AG09319 (cell line): ENCODE results near the gene ASIC2.

Experiments
- DNase-seq: peaks from one replicate; pipeline ENCODE4 v3.0.0-alpha.2; 2010; ENCODE audit warnings: low read depth; ENCODE audit errors: extremely low read depth
- CTCF ChIP-seq: IDR thresholded peaks from 2 replicates; pipeline ENCODE4 v1.5.1; 2011; ENCODE audit warnings: low read depth, mild to moderate bottlenecking, inconsistent platforms, low read length, moderate library complexity

Gene ASIC2

GRCh38 chr17:33118391-33119075 is 174.6 kb downstream of the ASIC2 start:
- no peak for TF ChIP-seq CTCF
- DNase-seq: no peak

- DNase-seq: no peak
- TF ChIP-seq CTCF: no peak
Measured at GRCh38 chr17:33116021-33116551, 177.0 kb downstream of the ASIC2 start.

DNA sequence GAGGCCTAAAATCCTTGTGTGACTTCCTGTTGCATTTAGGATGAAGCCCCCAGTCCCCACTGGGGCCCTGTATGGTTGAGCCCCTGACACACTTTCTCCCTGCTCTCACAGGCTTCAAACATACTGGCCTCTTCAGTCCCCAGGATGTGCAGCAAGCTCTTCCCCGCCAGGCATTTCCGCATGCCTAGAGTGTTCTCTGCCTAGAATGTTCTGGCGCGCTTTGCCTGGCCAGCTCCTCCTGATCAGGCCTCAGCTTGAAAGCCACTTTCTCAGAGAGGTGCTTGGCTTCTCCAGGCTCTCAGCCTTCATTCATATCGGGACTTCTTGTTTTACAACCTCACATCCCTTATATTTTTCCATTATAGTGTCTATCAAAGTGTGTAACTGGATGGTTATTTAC is 177.7 kb downstream of the ASIC2 start:
- DNase-seq: no peak
- no peak for TF ChIP-seq CTCF

DNA sequence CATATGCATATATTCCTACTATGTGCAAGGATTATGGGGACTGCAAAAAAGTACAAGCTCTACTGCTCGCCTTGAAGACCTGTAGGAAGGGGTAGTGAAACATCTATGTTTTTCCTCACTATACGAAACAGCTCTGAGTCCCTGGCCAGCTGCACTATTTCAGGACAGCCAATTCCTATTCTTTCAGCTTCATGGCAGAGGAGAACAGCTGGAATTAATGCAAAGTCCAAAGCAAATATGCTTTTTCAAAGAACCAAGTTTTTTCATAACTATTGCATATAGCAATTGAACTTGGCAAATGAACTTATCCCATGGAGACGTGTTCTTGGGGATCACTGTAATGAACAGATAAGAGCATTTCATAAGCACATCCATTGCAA is 179.1 kb downstream of the ASIC2 start:
- no peak for TF ChIP-seq CTCF
- DNase-seq: no peak

DNA sequence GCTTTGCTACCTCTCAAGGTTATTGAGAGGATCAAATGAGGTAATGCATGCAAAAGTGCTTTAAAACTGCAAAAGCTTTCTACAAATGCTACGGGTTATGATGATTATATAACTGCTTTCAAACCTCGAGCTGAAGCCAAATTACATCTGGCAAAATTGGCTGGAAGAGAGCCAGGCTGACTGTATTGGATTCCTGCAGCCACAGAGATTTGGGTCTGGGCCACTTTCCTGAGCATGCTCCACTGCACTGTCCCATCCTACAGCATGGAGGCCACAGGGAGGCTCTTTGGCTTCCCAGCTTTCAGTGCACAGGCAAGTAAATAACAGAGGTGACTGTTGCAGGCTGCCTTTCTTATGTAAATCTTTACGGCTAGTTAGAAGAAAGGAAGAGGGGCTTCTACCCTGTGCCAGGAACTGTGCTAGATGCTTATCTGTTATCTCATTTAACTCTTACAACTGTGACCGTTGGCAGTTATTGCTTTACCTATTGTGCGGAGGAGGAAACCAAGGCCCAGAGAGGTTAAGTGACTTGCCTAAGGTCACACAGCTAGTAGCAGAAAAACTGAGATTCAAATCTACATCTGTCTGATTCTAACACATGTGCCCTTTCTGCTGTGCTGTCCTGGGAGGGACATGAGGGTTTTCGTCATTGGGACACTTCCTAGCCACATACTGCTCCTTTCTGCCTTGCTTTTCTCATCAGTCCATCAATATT is 179.7 kb downstream of the ASIC2 start:
- DNase-seq: no peak
- no peak for TF ChIP-seq CTCF

- DNase-seq: no peak
- TF ChIP-seq CTCF: no peak
Measured at GRCh38 chr17:33112763-33113162, 180.3 kb downstream of the ASIC2 start.

DNA sequence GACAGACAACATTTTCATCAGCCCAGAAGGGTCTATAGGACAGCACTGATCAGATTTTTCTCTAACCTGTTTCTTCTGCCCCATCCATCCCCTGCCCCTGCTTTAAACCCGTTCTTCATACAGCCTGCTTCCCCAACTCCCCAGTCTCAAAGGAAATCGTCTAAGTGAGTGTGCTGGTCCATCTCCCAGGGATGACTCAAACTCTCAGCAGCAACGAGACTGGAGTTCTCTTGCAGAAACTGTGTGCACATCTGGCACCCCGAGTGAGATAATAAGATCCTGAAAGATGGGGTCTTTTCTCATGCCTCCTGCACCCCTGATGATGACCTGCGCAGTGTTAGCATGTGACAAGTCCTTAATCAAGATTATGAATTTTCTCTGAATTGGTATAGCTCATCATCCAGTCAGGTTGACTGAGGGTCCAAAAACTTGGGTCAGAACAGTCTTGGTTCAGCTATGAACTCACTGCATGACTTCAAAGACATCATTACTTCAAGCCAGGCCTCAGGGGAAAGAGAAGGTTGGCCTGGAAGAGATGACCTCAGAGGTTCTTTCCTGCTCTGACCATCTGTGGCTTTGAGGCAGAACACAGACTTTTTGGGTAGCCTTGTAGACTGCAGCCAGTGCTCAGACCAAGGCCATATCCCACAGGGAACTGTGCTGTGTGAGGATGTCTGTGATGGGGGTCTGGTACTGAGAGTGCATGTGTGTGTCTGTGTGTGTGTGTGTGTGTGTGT is 183.6 kb downstream of the ASIC2 start:
- DNase-seq: no peak
- no peak for TF ChIP-seq CTCF
